ENCODE measurements around the gene EHMT1.

EHMT1 gene

DNA sequence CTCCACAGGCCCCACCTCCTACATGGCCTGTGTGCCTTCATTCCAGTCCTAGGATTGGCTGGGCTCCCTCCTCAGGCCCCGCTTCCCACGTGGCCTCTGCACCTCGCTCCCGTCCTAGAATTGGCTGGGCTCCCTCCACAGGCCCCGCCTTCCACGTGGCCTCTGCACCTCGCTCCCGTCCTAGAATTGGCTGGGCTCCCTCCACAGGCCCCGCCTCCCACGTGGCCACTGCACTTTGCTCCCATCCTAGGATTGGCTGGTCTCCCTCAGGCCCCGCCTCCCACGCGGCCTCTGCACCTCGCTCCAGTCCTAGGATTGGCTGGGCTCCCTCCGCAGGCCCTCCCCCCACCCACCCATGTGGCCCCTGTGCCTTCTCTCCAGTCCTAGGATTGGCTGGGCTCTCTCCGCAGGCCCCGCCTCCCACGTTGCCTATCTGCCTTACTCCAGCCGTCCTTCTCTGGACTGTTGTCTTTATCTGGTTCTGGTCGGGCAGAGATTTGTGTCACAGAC, 213.4 kb downstream of the EHMT1 start:
- Histone ChIP-seq H4K20me1 (ENCODE audit: insufficient read depth, low read length) (no peaks in the 10 kb centered on the region), H3K4me1 (ENCODE audit: low read length) (no peaks in the 10 kb centered on the region), H3F3A (ENCODE audit: insufficient read depth, low read length) (no peaks in the 10 kb centered on the region), H3K36me3 (replicated peaks; ENCODE audit: insufficient read depth, low read length) (no peaks in the 10 kb centered on the region), H3K27ac (ENCODE audit: low read length) (no peak overlapping the region), H3K4me2 (ENCODE audit: low read depth, low read length) (no peak overlapping the region), H3K9ac (ENCODE audit: low read length) (no peak overlapping the region), H3K9me2 (replicated peaks; ENCODE audit: insufficient read depth, low read length) (no peaks in the 10 kb centered on the region), H3K4me3 (ENCODE audit: low read length) (no peak overlapping the region), H3K9me3 (replicated peaks; ENCODE audit: insufficient read depth, low read length) (no peaks in the 10 kb centered on the region), H3K27me3 (replicated peaks; ENCODE audit: insufficient read depth, low read length) (no peaks in the 10 kb centered on the region), H2AFZ (ENCODE audit: low read length) (no peak overlapping the region), H3K79me2 (ENCODE audit: low read length) (no peaks in the 10 kb centered on the region)
- TF ChIP-seq EZH2 (optimal IDR thresholded peaks at IDR 0.05; ENCODE audit: low read depth, low read length) (no peak), CTCF (IDR thresholded peaks at IDR 0.05; ENCODE audit: low read length) (no peak), EZH2phosphoT487 (IDR thresholded peaks at IDR 0.05; ENCODE audit: low read length) (no peak)
- DNase-seq, result no peak

- H3K36me3 ChIP-seq (replicated peaks; ENCODE audit: insufficient read depth, low read length), result no peaks in the 10 kb centered on the region
Measured at GRCh38 chr9:137832830-137833590, 214.2 kb downstream of the EHMT1 start.

GRCh38 chr9:137833721-137834613, 215.2 kb downstream of the EHMT1 start:
- H3K9me2 ChIP-seq (replicated peaks; ENCODE audit: insufficient read depth, low read length), result no peaks in the 10 kb centered on the region
- no peaks in the 10 kb centered on the region for H3K4me1 ChIP-seq (ENCODE audit: low read length)
- no peak for DNase-seq
- no peaks in the 10 kb centered on the region for H3K27me3 ChIP-seq (replicated peaks; ENCODE audit: insufficient read depth, low read length)
- H2AFZ ChIP-seq (ENCODE audit: low read length), result no peak overlapping the region
- H3K9ac ChIP-seq (ENCODE audit: low read length), result no peak overlapping the region
- no peaks in the 10 kb centered on the region for H3K9me3 ChIP-seq (replicated peaks; ENCODE audit: insufficient read depth, low read length)
- H3K36me3 ChIP-seq (replicated peaks; ENCODE audit: insufficient read depth, low read length), result no peaks in the 10 kb centered on the region
- no peak overlapping the region for H3K4me2 ChIP-seq (ENCODE audit: low read depth, low read length)
- no peak overlapping the region for H3K27ac ChIP-seq (ENCODE audit: low read length)
- H3K79me2 ChIP-seq (ENCODE audit: low read length), result no peaks in the 10 kb centered on the region
- no peak overlapping the region for H3K4me3 ChIP-seq (ENCODE audit: low read length)
- TF ChIP-seq CTCF (IDR thresholded peaks at IDR 0.05; ENCODE audit: low read length) (no peak), EZH2phosphoT487 (IDR thresholded peaks at IDR 0.05; ENCODE audit: low read length) (no peak), EZH2 (optimal IDR thresholded peaks at IDR 0.05; ENCODE audit: low read depth, low read length) (no peak)
- no peaks in the 10 kb centered on the region for H4K20me1 ChIP-seq (ENCODE audit: insufficient read depth, low read length)
- no peaks in the 10 kb centered on the region for H3F3A ChIP-seq (ENCODE audit: insufficient read depth, low read length)

More at GRCh38 chr9:137832830-137833590, 214.2 kb downstream of the EHMT1 start:
- Histone ChIP-seq H2AFZ (ENCODE audit: low read length) (no peak overlapping the region), H3K9me2 (replicated peaks; ENCODE audit: insufficient read depth, low read length) (no peaks in the 10 kb centered on the region), H3K79me2 (ENCODE audit: low read length) (no peaks in the 10 kb centered on the region), H4K20me1 (ENCODE audit: insufficient read depth, low read length) (no peaks in the 10 kb centered on the region), H3K9me3 (replicated peaks; ENCODE audit: insufficient read depth, low read length) (no peaks in the 10 kb centered on the region), H3F3A (ENCODE audit: insufficient read depth, low read length) (no peaks in the 10 kb centered on the region), H3K27ac (ENCODE audit: low read length) (no peak overlapping the region), H3K4me1 (ENCODE audit: low read length) (no peaks in the 10 kb centered on the region), H3K9ac (ENCODE audit: low read length) (no peak overlapping the region), H3K4me3 (ENCODE audit: low read length) (no peak overlapping the region), H3K27me3 (replicated peaks; ENCODE audit: insufficient read depth, low read length) (no peaks in the 10 kb centered on the region), H3K4me2 (ENCODE audit: low read depth, low read length) (no peak overlapping the region)
- DNase-seq, result no peak
- TF ChIP-seq EZH2phosphoT487 (IDR thresholded peaks at IDR 0.05; ENCODE audit: low read length) (no peak), CTCF (IDR thresholded peaks at IDR 0.05; ENCODE audit: low read length) (no peak), EZH2 (optimal IDR thresholded peaks at IDR 0.05; ENCODE audit: low read depth, low read length) (no peak)

Measured in MM.1S (cell line).